NCI-H82 treated with DMSO at 0.1 percent for 48 hours (cell line): Measurements from ENCODE around the gene CBLN3.
"Not testable (repeated sequence)": the region's sequence is repeated elsewhere in the genome, so short reads cannot be mapped to it uniquely, and the experiment has no call there.

Experiments
- DNase-seq: peaks from one replicate; lab custom pipeline; 2025; ENCODE audit not compliant: unreplicated experiment; lab: John Stamatoyannopoulos, UW

Gene CBLN3

DNA sequence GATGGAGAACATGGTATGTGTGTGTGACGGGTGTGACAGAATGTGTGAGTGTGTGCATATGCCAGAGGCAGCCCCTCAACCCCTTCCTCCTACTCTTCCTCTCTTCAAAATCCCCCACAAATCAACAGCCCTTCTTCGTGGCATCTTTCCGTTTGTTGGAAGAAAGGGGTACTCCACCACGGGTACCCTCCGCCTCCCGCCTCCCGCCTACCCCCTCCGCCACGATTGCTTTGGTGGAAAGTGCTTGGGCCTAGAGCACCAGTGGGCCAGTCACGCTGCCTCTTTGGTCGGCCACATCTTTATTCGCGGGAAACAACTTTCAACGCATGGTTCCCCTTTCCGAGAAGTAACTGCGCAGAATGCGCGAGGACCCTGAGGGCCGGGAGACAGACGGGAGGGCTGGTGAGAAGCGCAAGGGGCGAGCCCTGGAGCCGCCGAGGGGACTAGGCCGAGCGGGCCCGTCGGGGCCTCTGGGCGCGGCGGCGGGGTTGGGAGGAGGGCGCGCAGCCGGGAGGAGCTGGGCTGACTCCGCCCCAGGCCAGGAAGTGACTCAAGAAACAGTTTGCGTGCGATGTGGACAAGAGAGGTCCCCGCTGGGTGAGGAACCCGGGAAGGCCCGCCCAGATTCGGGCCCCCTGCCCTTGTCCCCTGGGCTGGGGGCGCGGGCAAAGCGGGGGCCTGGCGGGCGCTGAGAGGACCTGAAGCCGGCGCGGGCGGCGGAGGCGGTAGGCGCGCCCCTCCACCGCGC is at the start of gene CBLN3, which contains the start of gene KHNYN:
TSS of gene CBLN3 (minus strand) at position 274 of the 748 bp plus-strand sequence. CDS start 614 bp downstream, outside the sequence.
TSS of gene KHNYN (plus strand) at position 560 of the 748 bp plus-strand sequence. CDS start 777 bp downstream, outside the sequence.
- DNase-seq: peak; percentile 50

DNA sequence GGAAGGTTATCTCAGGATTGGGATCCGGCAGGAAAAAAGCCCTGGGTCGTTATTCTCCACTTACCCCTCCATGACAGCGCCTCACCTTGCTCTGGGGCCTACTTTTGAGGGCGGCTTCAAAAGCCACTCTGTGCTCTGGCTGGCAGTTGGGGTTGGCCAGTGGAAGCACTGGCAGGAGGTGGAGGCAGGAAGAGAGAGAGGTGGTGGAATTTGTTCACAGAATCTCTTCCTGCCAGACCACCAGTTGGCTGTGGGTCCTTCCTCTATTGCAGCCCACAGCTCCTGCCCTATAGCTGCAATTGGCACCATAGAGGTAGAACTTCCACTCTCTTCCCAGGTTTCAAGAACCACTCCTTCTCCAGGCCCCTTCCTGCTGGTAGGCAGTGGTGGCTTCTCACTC is 45.8 kb upstream of the CBLN3 start:
- no peak for DNase-seq

DNA sequence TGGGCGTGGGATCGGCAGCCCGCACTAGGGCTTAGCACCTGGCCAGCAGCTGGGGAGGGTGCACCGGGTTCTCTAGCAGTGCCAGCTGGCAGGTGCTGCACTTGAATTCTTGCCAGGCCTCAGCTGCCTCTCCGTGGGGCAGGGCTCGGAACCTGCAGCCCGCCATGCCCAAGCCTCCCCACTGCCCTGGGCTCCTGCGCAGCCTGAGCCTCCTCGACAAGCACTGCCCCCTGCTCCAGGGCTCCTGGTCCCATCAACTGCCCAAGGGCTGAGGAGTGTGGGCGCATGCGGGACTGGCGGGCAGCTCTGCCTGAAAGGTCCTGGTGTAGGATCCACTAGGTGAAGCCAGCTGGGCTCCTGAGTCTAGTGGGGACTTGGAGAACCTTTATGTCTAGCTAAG is 43.7 kb upstream of the CBLN3 start:
- DNase-seq: no peak

DNA sequence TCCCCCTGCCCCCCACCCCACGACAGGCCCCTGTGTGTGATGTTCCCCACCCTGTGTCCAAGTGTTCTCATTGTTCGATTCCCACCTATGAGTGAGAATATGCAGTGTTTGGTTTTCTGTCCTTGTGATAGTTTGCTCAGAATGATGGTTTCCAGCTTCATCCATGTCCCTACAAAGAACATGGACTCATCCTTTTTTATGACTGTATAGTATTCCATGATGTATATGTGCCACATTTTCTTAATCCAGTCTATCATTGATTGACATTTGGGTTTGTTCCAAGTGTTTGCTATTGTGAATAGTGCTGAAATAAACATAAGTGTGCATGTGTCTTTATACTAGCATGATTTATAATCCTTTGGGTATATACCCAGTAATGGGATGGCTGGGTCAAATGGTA is 41.0 kb upstream of the CBLN3 start:
- DNase-seq: not testable (repeated sequence)

DNA sequence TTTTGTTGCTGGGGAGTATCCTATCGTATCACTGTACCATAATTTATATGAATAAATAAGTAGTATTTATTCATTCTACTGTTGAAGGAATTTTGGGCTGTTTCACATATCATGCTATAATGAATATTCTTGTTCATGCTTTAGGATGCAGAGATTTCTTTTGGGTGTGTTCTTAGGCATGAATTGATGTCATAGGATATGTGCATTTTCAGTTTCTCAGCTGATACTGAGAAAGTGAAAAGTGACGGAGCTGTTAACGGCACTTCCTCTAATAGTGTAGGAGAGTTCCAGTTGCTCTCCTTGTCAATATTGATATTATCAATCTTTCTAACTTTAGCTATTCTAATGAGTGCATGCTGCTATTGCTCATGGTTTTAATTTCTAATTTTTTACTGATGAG is 36.3 kb upstream of the CBLN3 start:
- no peak for DNase-seq

DNA sequence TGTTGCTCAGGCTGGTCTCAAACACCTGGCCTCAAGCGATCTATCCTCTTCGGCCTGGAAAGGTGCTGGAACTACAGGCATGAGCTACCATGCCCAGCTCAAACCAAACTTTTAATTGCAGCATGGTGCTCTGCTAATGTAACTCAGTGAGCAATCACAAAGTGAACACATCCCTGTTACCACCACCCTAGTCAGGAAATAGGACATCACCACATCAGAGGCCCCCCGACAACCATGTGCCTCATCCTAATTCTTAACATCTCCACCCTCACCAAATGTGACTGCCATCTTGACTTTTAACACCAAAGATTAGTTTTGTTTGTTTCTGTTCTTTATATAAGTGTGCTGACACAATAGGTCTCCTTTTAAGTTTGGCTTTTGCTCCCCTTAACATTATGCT is 35.9 kb upstream of the CBLN3 start:
- DNase-seq: no peak

DNA sequence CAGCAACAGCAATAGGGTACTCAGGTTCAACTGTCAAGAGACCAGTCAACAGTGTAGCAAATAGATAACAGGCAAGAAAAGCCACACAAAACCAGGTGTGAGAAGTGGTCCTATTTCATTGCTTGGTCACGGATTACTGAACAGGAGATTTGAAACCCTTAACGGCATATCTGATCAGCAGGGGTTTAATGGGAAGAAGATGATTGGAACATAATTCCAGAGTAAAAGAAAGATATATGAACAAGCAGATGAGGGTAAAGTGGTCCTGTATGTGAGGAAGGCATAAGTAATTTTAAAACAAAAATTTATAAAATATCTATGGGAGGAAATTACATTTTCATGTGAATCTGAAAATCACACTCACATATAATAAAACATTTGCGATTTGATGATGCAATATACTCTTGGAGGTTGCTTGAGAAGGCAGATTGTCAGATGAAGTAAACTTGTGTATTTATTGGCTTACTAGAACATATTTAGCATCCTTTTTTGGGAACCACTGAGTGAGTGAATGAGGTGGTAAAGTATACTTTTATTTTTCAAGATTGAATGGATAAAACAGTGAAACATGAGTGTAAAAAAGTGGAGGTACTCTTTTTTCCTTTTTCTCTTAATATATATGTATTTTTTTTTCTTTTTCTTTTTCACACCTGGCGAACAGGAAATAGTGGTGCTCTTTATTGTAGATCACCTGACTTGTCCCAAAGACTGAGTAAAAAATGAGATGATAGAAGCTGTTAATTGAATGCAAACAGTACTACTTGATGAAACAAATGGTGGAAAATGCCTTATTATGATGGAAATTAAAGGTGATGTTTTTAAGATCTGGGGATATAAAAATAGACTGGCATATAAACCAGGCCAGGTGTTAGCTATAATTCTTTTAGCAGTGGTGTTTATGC is 34.7 kb upstream of the CBLN3 start:
- DNase-seq: no peak

DNA sequence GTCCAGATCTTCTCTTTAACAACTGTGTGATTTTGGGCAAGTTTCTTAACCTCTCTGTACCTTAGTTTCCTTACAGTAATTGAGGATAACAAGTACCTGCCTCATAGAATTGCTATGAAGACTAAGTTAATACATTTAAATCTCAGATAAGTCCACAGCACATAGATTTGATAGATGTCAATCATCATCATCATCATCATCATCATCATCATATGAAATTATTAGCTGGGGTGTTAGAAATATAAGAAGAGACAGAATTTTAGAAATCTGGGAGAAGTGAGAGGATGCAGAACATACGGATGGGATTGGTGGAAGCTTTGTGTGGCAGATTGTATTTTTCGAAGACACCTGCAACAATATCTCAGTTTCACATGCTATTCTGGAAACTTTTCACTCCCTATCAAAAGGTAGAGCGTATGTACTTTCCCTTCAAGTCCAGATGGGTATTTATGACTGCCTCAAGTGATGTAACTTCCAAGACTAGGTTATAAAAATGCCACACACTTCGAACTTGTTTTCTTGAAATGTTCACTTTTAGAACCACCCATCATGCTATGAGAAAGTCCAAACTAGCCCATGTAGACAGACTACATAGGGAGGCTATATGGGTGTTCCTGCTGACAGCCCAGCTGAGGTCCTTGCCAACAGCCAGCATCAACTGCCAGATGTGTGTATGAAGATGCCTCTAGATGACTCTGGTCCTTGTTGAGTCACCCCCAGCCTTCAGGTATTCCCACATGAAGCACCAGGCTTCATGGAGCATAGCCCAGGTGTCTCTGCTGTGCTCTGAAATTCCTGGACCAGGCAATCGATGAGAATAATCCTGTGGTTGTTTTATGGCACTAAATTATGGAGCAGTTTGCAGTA is 33.8 kb upstream of the CBLN3 start:
- DNase-seq: no peak

DNA sequence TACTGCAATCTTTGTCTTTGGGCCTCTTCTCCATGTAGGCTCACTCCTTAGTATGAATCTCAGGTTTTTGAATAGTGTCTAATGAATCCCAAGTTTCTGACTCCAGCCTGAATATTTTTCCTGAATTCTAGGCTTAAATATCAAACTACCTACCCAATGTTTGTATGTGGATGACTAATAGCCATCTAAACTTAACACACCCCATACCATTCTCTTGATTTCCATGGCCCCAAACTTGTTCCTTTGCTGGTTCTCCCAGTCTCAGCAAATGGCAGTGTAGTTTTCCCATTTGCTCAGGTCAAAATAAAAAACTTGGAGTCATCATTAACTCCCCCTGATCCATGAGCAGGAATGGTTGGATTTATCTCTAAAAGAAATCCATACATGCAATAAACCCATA is 31.9 kb upstream of the CBLN3 start:
- no peak for DNase-seq

DNA sequence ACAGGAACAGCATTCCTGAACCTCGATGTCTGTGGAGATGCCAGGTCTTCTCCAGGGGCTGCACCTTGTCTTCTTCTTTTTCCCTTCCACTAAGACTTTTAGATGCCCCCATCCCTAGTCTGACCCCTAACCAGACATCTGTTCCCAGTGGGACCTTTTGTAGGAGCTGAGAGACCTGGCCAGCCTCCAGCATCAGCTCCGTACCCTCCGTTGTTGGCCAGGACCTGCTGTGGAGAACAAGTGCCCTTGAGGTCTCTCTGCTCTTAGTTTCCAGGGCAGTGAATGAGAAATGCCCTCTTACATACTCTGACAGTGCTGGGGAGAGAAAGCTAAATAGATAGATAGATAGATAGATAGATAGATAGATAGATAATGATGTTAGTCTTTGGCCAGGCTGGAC is 29.9 kb upstream of the CBLN3 start:
- DNase-seq: no peak

DNA sequence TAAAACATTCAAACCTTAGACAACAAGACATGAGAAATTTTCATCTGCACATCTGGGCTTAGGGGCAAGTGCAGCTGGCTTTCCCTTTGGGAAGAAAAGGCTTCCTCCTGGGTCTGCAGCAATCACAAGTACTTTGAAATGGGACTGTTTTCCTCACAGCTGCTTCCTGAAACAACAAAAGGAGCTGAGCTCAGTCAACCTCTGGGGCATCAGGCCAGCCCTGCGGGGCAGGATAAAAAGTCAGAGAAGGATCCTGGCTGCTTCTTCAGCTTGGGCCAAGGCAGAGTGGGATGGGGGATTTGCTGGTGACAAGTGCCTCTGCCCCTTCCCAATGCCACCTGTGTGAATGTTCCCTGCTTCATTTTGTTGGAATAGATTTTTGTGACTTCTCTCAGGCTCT is 29.3 kb upstream of the CBLN3 start:
- DNase-seq: no peak

DNA sequence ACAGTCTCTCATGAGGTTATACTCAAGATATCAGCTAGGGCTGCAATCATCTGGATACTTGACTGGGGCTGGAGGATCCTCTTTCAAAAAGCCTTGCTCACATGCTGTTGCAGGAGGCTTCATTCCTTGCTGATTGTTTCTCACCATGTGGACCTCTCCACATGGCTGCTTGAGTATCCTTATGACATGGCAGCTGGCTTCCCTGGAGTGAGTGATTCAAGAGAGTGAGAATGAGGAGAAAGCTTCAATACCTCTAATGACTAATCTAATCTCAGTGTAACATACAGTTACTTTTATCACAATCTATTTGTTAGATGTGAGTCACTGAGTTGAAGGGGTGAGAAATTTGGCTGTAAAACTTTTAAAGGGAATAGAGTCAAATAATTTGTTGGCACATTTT is 27.5 kb upstream of the CBLN3 start:
- DNase-seq: no peak

DNA sequence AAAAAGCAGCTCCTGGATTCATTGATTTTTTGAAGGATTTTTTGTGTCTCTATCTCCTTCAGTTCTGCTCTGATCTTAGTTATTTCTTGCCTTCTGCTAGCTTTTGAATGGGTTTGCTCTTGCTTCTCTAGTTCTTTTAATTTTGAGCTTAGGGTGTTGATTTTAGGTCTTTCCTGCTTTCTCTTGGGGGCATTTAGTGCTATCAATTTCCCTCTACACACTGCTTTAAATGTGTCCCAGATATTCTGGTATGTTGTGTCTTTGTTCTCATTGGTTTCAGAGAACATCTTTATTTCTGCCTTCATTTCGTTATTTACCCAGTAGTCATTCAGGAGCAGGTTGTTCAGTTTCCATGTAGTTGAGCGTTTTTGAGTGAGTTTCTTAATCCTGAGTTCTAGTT is 21.4 kb upstream of the CBLN3 start:
- not testable (repeated sequence) for DNase-seq

DNA sequence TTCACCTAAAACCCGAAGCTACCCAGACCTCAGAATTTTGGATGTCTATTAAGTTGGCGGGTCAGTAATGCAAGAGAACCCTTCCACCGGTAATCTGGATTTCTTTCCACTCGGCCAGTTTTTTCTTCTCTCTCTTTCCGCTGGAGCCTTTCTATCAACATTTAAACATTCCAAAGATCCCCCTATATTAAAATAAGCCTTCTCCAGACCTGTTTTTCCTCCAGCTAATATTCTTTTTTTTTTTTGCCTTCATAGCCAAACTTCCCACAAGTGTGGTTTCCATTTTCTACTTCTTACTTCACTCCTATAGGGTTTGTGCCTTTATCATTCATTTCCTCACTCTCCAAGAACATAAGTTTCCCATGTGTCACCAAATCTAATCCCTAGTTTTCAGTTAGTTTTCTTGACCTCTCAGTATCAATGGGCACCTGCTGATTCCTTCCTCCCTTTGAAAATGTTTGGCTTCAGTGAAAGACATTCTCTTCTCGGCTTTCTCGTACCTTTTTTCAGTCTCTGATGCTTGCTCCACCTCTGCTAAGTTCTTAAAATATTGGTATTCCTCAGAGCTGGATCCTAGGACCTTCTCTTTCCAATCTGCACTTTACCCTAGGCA is 13.7 kb upstream of the CBLN3 start:
- DNase-seq: no peak

DNA sequence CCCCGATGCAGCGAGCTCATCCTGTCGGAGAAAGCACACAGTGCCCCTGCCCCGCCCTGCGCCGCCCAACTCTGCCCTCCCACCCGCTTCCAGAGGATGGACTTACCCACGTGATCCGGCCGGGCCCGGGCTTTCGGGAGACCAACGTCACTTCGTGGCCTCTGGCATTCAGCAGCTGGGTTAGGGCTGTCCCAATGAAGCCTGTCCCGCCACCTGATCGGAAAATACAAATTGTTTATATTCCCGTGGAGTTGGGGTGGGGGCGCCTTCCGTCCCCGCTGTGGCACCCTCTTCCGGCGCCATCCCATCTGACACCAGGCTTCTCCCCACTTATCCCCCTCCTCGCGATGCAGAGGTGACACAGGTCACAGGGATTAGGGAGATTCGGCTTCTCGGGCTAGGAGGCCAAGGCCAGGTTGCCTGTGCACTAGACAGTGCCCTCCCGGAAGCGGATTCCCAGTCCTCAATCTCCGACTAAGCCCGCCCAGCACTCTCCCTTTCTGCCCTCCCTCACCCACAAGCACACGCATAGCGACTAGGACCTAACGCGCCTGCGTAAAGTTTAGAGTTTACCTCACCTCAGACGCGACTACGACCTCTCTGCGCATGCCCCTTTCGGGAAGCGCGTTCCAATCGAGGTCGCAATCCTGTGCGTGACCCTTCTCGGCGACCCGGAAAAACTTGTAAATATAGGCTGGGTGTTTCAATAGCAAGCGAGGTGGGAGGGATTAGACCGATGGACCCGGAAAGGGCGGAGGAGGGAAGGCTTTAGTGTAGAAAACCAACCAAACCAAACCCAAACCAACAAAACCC is 13.0 kb upstream of the CBLN3 start, which contains the start of gene SDR39U1:
TSS of gene SDR39U1 (minus strand) at position 537 of the 813 bp plus-strand sequence. CDS start at position 530, 7 bp downstream.
- peak; percentile 97 for DNase-seq

DNA sequence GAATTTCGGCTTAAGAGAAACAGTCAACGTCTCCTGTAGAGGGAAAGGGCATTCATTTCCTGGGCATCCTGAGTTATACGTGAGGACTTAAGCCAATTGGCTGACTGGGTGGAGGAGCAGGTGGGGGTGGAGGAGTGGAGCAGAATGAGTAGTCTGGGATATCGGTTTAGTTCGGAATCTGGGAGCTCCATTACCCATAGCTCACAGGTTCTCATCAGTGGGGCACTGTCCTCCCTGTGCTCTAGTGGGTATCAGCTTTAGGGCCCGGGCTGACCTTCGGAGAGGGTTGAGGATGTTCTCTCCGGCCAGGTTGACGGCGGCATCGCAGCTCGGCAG is 12.4 kb upstream of the CBLN3 start:
- peak; percentile 50 for DNase-seq

DNA sequence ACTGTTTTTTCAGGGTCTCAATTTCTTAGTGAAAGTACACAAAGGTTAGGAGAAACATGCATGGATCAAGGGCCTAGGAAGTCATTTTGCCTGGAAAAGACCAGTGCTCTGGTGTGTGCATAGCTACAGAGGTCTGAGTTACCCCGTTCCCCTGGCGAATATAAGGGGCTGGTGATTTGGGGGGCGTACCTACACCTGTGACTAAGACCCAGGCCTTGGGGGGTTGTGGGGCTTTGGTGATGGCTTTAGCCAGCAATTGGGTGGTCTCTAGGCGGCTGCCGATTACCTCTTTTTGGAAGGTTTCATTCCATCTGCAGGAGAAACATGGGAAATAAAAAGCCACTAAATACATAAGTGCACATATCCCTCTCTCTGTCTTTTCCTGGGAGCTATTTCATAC is 12.0 kb upstream of the CBLN3 start:
- DNase-seq: no peak

DNA sequence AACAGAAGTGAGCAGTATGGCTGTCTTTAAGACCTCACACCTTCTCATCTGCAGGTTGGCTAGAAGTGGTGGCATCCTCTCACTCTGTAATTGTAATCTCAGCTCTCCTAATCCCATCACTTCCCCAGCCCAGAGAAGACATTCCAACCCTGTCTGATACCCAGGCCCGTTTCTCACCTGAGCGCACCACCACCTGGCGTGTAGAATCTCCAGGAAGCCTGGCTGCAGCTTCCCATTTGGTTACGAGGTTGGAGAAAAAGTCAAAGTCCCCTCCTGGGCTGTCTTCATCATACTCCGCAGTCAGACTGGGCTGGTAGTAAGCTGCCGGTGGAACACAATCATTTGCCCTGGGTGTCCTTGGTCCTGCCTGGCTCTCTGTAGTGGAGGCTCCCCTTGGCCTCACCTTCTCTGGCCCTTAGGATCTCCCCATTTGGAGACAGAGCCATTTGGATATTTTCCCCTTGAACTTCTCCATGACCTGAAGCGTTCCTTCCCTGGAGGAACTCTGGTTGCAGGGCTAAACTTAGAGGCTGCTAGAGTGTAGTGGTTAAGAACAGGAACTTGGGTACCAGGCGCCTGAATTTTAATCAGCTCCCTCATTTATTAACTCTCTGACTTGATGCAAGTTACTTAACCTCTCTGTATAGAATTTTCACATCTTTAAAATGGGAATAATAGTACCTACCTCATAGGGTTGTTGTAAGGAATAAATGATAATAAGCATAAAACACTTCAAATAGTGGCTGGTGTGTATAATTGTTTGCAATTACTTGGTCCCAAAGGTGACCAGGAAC is 11.3 kb upstream of the CBLN3 start:
- no peak for DNase-seq
